GM20431 (cell line): Measurements from ENCODE around the gene U2AF2.

ENCODE experiments used
- in situ Hi-C: fragments of 300-500 bp; cut with MseI, MboI; formaldehyde crosslinking; loops from one replicate; pipeline ENCODE4 v1.15.0; 2020; ENCODE audit warnings: low sequenced_read_pairs; ENCODE audit not compliant: unreplicated experiment

The U2AF2 gene

GRCh38 chr19:55654868-55655647 is at the start of gene U2AF2:
Gene U2AF2 (plus strand): TSS chr19:55655035. CDS start chr19:55655105, 70 bp downstream.
- in situ Hi-C loops: no loop called here

DNA sequence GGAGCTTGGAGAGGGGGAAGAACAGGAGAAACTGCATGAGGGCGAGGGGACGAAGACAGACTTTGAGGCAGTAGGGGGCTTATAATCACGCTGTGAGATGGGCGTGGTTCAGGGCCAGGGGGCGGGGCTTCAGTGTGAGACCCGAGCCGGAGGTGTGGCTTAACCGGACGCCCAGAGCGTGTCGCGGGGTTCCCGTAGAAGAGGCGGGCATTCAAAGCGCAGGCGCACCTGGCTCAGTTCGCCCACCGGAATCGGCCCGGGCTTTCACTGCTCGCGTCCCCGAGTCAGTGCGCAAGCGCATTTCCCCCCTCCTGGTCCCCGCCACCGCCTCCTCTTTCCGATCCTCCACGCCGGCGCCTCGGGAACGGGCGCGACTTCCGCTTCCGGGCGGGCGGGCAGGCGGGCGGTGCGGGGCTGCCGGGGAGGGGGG is 49.6 kb upstream of the U2AF2 start:
- in situ Hi-C loops: no loop called here

DNA sequence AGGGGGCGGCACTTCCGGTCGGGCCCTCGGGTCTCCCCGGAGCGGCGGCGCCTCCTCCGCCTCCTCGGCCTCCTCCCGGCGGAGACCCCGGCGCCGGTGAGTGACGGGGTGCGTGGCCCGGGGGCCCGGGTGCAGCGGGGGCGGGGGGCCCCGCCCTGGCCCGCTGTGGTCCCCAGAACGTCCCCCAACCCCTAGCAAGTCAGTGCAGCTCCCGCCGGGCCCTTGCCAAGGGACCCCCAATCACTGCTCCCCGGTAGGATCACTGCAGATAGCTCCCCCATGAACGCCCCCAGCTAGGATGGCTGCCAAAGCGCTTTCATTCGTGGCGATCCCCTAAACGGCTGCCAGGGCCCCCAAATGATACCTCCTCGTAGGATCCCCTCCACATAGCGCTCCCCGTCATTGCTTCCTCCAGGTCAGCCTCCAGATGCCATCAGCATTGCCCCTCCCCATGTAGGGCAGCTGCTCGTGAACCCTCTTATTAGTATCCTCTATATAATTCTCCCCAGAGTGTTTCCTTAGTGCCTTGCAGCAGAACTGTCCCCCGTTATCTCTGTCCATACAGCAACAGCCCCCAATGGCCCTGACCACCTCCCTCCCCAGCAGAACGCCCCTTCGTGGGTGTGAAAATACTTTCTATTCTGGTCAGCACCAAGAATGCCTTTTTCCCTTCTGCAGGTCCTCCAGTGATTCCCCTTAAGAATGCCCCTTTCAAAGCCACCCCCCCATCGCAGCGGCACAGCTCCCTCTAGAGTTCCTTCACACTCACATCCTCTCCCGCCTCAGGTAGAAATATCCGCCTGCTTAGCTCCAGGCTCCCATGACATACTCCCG is 49.0 kb upstream of the U2AF2 start, which contains the start of gene ZNF865:
Gene ZNF865, plus strand, starts transcription at position 11 of the 834 bp plus-strand sequence. CDS start 7,972 bp downstream, outside the sequence.
- in situ Hi-C loops: no loop called here

- in situ Hi-C loops: no loop called here
Observed at GRCh38 chr19:55606471-55606787, 48.4 kb upstream of the U2AF2 start.

- in situ Hi-C loops: no loop called here
Observed at GRCh38 chr19:55606817-55607216, 48.0 kb upstream of the U2AF2 start.

GRCh38 chr19:55609326-55609725 is 45.5 kb upstream of the U2AF2 start:
- in situ Hi-C loops: no loop called here

GRCh38 chr19:55611300-55611982 is 43.4 kb upstream of the U2AF2 start:
- in situ Hi-C loops: no loop called here

DNA sequence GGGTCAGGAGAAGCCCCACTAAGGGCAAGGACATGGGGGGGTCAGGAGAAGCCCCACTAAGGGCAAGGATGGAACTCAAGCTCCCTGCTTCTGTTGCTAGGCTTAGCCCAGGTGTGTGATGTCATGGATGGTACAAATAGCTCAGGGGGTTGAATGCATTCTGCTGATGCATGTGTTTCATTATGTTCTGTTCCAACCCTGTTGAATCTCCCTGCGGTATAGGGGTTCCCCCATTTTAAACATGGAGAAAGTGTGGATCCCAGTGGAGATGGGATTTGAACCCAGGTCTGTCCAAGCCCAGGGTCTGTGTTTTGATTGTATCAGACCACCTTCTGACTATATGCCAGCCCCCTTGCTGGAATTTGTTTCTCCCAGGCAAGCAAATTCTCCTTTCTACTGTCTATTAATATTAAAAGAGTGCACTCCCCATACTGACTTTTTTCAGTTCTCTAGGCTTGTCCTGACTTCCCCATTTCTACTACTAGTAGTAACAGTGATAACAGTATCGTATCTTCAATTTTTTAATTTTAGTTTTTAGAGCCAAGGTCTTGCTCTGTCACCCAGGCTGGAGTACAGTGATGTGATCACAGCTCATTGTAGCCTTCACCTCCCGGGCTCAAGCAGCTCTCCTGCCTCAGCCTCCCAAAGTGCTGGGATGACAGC is 42.7 kb upstream of the U2AF2 start:
- in situ Hi-C loops: no loop called here

DNA sequence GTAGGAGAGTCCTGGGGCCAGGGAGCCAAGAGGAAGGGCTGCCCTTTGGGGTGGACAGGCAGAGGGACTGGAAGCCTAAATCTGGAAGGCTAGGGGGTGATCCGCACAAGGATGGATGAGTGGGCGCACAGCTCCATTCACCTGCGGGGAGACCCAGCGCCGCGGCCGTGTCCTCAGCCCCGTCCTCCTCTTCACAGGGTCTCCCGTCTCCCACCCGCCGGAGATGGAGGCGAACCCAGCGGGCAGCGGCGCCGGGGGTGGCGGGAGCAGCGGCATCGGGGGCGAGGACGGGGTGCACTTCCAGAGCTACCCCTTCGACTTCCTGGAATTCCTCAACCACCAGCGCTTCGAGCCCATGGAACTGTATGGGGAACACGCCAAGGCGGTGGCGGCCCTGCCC is 41.4 kb upstream of the U2AF2 start:
- in situ Hi-C loops: no loop called here

GRCh38 chr19:55613930-55614710 is 40.7 kb upstream of the U2AF2 start:
- in situ Hi-C loops: no loop called here

GRCh38 chr19:55614711-55615542 is 39.9 kb upstream of the U2AF2 start:
- in situ Hi-C loops: no loop called here

- in situ Hi-C loops: no loop called here
Observed at GRCh38 chr19:55615543-55616394, 39.1 kb upstream of the U2AF2 start.

DNA sequence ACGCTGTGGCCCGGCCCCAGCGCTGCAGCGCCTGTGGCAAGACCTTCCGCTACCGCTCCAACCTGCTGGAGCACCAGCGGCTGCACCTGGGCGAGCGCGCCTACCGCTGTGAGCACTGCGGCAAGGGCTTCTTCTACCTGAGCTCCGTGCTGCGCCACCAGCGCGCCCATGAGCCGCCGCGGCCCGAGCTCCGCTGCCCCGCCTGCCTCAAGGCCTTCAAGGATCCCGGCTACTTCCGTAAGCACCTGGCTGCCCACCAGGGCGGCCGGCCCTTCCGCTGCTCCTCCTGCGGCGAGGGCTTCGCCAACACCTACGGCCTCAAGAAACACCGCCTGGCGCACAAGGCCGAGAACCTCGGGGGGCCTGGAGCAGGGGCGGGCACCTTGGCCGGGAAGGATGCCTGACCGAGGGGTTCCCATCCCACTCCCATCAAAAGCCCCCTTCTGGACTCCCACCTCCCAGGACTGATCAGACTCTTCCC is 38.4 kb upstream of the U2AF2 start:
- in situ Hi-C loops: no loop called here

GRCh38 chr19:55617426-55617825 is 37.4 kb upstream of the U2AF2 start:
- in situ Hi-C loops: no loop called here

GRCh38 chr19:55618426-55618825 is 36.4 kb upstream of the U2AF2 start:
- in situ Hi-C loops: no loop called here

- in situ Hi-C loops: no loop called here
Observed at GRCh38 chr19:55619286-55619685, 35.5 kb upstream of the U2AF2 start.

DNA sequence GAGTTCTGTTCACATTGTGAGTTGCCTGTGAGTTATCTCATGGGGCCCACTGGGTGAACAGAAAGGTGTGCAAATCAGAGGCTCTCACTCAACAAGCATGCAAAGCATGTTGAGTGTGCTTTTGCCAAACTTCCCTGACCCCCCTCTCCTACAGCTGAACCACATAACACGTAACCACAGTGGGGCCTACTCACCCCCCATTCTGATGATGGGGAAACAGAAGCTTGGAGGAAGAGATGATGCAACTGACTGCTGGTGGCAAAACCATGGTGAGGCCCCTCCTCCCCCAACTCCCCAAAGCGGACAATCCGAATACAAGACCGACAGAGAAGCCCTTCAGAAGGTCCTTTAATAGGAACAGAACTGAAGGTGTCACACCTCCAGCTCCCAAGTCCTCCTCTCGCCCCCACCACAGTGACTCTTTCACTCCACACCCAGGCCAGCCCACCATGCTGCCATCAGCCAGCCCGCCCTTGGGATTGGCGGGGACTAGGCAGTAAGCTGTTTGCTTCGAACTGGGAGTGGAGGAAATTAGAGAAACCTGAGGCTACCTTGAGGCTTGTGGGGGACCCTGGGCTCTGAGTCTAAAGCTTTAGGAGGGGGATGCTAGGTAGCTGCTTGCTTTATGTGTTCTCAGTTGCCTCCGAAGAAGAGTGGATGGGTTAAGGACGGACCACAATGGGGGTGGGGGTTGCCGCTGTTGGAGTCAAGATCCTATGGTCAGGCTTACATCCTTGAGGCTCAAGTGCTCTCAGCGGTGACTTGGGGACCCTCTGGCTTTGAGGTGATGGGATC is 34.2 kb upstream of the U2AF2 start:
- in situ Hi-C loops: loop anchor here (10.0 kb wide), 1 partner anchor 106 kb away; no protein-coding TSS in a partner anchor
